ENCODE data around the gene CDC25C.

DNA sequence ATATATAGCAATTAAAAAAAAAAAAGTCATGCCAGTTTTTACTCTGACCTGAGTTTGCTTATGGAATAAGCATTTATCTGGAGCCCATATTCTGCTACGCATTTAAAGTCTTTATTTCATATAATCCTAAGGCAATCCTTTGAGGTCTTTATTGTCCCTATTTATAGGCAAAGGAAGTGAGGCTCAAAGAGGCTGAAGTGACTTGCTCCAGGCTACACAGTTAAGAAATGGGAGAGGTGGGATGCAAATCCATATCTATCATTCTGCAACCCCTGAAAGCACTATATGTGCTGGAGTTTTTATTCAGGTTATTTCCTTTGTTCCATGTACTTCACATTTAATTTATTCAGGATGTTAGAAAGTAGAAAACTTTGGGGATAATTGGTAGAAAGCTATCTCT lies 33.0 kb upstream of the CDC25C start:
- TF ChIP-seq, protein P1, sequence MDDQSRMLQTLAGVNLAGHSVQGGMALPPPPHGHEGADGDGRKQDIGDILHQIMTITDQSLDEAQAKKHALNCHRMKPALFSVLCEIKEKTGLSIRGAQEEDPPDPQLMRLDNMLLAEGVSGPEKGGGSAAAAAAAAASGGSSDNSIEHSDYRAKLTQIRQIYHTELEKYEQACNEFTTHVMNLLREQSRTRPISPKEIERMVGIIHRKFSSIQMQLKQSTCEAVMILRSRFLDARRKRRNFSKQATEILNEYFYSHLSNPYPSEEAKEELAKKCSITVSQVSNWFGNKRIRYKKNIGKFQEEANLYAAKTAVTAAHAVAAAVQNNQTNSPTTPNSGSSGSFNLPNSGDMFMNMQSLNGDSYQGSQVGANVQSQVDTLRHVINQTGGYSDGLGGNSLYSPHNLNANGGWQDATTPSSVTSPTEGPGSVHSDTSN (IDR thresholded peaks at IDR 0.05): no peak
- TF ChIP-seq, protein P2, sequence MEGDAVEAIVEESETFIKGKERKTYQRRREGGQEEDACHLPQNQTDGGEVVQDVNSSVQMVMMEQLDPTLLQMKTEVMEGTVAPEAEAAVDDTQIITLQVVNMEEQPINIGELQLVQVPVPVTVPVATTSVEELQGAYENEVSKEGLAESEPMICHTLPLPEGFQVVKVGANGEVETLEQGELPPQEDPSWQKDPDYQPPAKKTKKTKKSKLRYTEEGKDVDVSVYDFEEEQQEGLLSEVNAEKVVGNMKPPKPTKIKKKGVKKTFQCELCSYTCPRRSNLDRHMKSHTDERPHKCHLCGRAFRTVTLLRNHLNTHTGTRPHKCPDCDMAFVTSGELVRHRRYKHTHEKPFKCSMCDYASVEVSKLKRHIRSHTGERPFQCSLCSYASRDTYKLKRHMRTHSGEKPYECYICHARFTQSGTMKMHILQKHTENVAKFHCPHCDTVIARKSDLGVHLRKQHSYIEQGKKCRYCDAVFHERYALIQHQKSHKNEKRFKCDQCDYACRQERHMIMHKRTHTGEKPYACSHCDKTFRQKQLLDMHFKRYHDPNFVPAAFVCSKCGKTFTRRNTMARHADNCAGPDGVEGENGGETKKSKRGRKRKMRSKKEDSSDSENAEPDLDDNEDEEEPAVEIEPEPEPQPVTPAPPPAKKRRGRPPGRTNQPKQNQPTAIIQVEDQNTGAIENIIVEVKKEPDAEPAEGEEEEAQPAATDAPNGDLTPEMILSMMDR (IDR thresholded peaks at IDR 0.05): no peak
- TF ChIP-seq SIN3A (IDR thresholded peaks at IDR 0.05; ENCODE audit: borderline replicate concordance, low read depth, low read length) (no peak), RCOR1 (IDR thresholded peaks at IDR 0.05; ENCODE audit: low read length) (no peak), JUND (IDR thresholded peaks at IDR 0.05) (no peak), POLR2AphosphoS5 (IDR thresholded peaks at IDR 0.05; ENCODE audit: low read depth, low read length) (no peak), MEF2A (IDR thresholded peaks at IDR 0.05; ENCODE audit: borderline replicate concordance, low read depth) (no peak), EP300 (IDR thresholded peaks at IDR 0.05; ENCODE audit: borderline replicate concordance in 1 of 2, low read depth in 1 of 2, low read length in 1 of 2) (no peak), RAD21 (IDR thresholded peaks at IDR 0.05; ENCODE audit: low read length) (no peak), GABPA (IDR thresholded peaks at IDR 0.05; ENCODE audit: low read depth) (no peak), EZH2phosphoT487 (IDR thresholded peaks at IDR 0.05; ENCODE audit: borderline replicate concordance, low read depth) (no peak)
- TF ChIP-seq, protein P3, sequence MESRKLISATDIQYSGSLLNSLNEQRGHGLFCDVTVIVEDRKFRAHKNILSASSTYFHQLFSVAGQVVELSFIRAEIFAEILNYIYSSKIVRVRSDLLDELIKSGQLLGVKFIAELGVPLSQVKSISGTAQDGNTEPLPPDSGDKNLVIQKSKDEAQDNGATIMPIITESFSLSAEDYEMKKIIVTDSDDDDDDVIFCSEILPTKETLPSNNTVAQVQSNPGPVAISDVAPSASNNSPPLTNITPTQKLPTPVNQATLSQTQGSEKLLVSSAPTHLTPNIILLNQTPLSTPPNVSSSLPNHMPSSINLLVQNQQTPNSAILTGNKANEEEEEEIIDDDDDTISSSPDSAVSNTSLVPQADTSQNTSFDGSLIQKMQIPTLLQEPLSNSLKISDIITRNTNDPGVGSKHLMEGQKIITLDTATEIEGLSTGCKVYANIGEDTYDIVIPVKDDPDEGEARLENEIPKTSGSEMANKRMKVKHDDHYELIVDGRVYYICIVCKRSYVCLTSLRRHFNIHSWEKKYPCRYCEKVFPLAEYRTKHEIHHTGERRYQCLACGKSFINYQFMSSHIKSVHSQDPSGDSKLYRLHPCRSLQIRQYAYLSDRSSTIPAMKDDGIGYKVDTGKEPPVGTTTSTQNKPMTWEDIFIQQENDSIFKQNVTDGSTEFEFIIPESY (IDR thresholded peaks at IDR 0.05; ENCODE audit: borderline replicate concordance, low read depth): no peak
- TF ChIP-seq, protein P4, sequence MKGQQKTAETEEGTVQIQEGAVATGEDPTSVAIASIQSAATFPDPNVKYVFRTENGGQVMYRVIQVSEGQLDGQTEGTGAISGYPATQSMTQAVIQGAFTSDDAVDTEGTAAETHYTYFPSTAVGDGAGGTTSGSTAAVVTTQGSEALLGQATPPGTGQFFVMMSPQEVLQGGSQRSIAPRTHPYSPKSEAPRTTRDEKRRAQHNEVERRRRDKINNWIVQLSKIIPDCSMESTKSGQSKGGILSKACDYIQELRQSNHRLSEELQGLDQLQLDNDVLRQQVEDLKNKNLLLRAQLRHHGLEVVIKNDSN (IDR thresholded peaks at IDR 0.05; ENCODE audit: borderline replicate concordance, low read depth): no peak
- TF ChIP-seq, protein P5, sequence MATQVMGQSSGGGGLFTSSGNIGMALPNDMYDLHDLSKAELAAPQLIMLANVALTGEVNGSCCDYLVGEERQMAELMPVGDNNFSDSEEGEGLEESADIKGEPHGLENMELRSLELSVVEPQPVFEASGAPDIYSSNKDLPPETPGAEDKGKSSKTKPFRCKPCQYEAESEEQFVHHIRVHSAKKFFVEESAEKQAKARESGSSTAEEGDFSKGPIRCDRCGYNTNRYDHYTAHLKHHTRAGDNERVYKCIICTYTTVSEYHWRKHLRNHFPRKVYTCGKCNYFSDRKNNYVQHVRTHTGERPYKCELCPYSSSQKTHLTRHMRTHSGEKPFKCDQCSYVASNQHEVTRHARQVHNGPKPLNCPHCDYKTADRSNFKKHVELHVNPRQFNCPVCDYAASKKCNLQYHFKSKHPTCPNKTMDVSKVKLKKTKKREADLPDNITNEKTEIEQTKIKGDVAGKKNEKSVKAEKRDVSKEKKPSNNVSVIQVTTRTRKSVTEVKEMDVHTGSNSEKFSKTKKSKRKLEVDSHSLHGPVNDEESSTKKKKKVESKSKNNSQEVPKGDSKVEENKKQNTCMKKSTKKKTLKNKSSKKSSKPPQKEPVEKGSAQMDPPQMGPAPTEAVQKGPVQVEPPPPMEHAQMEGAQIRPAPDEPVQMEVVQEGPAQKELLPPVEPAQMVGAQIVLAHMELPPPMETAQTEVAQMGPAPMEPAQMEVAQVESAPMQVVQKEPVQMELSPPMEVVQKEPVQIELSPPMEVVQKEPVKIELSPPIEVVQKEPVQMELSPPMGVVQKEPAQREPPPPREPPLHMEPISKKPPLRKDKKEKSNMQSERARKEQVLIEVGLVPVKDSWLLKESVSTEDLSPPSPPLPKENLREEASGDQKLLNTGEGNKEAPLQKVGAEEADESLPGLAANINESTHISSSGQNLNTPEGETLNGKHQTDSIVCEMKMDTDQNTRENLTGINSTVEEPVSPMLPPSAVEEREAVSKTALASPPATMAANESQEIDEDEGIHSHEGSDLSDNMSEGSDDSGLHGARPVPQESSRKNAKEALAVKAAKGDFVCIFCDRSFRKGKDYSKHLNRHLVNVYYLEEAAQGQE (IDR thresholded peaks at IDR 0.05; ENCODE audit: low read depth, low read length): no peak

Data from SK-N-SH (cell line).